Osteocyte (in vitro differentiated cells): ENCODE data around the gene CACNA1C. TPM values are rescaled to one million over a fixed set of nuclear protein-coding genes. Genes with fewer than 3 reads are reported as not detected.
"Not testable (repeated sequence)": the region's sequence is repeated elsewhere in the genome, so short reads cannot be mapped to it uniquely, and the experiment has no call there.

Experiments used
- DNase-seq: peaks from one replicate; pipeline ENCODE4 v3.0.0; 2021; ENCODE audit warnings: mixed read lengths; ENCODE audit not compliant: unreplicated experiment; ENCODE audit errors: extremely low spot score
- H3K27ac Mint-ChIP-seq: one replicate; pipeline ENCODE4 v1.8.0; 2021; ENCODE audit warnings: mild to moderate bottlenecking, mixed read lengths; ENCODE audit not compliant: unreplicated experiment
- H3K27me3 Mint-ChIP-seq: one replicate; pipeline ENCODE4 v1.8.0; 2021; ENCODE audit warnings: mixed read lengths; ENCODE audit not compliant: unreplicated experiment
- H3K36me3 Mint-ChIP-seq: one replicate; pipeline ENCODE4 v1.8.0; 2021; ENCODE audit warnings: mixed read lengths; ENCODE audit not compliant: unreplicated experiment
- H3K4me1 Mint-ChIP-seq: one replicate; pipeline ENCODE4 v1.8.0; 2021; ENCODE audit warnings: mixed read lengths; ENCODE audit not compliant: unreplicated experiment
- H3K4me3 Mint-ChIP-seq: one replicate; pipeline ENCODE4 v1.8.0; 2021; ENCODE audit warnings: mild to moderate bottlenecking, moderate library complexity, mixed read lengths; ENCODE audit not compliant: unreplicated experiment
- H3K9me3 Mint-ChIP-seq: one replicate; pipeline ENCODE4 v1.8.0; 2021; ENCODE audit warnings: mixed read lengths; ENCODE audit not compliant: unreplicated experiment
- CTCF ChIP-seq: fragments of 200-600 bp; sonication (generic); IDR thresholded peaks from 2 replicates; pipeline ENCODE4 v1.5.0; 2021; ENCODE audit warnings: antibody characterized with exemption, mild to moderate bottlenecking, moderate library complexity
- total RNA-seq: library from RNA; stranded (reverse); gene quantifications from 2 replicates; pipeline ENCODE4 v1.2.1, GENCODE V29; 2021

Gene CACNA1C
- total RNA-seq, 1 donor from 2014 or later, result 67.4 TPM

- Mint-ChIP-seq H3K4me3 (no peak overlapping the region), H3K27me3 (peaks cover 71% of the 10 kb centered on the region), H3K36me3 (no peaks in the 10 kb centered on the region), H3K4me1 (no peaks in the 10 kb centered on the region), H3K27ac (no peak overlapping the region), H3K9me3 (no peaks in the 10 kb centered on the region)
- DNase-seq, result peak; percentile 51
- TF ChIP-seq CTCF, result no peak
These were observed 682.6 kb downstream of the CACNA1C start for GRCh38 chr12:2735432-2735831.

GRCh38 chr12:2737656-2738241 is 685.0 kb downstream of the CACNA1C start:
- H3K27ac Mint-ChIP-seq, result no peak overlapping the region
- peaks cover 60% of the 10 kb centered on the region for H3K27me3 Mint-ChIP-seq
- no peak overlapping the region for H3K4me3 Mint-ChIP-seq
- peak; percentile 73 for DNase-seq
- no peaks in the 10 kb centered on the region for H3K4me1 Mint-ChIP-seq
- no peak for TF ChIP-seq CTCF
- H3K9me3 Mint-ChIP-seq, result no peaks in the 10 kb centered on the region
- no peaks in the 10 kb centered on the region for H3K36me3 Mint-ChIP-seq

- Mint-ChIP-seq H3K36me3 (no peaks in the 10 kb centered on the region), H3K4me3 (no peak overlapping the region), H3K4me1 (no peaks in the 10 kb centered on the region), H3K9me3 (no peaks in the 10 kb centered on the region), H3K27me3 (peaks cover 64% of the 10 kb centered on the region), H3K27ac (no peak overlapping the region)
- no peak for TF ChIP-seq CTCF
- DNase-seq, result peak; percentile 53
These were observed 686.3 kb downstream of the CACNA1C start for GRCh38 chr12:2739069-2739468.

GRCh38 chr12:2739832-2740641 is 687.2 kb downstream of the CACNA1C start:
- Mint-ChIP-seq H3K36me3 (no peaks in the 10 kb centered on the region), H3K4me3 (no peak overlapping the region), H3K27me3 (peaks cover 64% of the 10 kb centered on the region)

GRCh38 chr12:2742037-2742436 is 689.2 kb downstream of the CACNA1C start:
- H3K4me1 Mint-ChIP-seq, DNase-seq, H3K36me3 Mint-ChIP-seq, H3K27ac Mint-ChIP-seq, H3K4me3 Mint-ChIP-seq, H3K9me3 Mint-ChIP-seq: not testable (repeated sequence)
- peaks cover 58% of the 10 kb centered on the region for H3K27me3 Mint-ChIP-seq

More at GRCh38 chr12:2739832-2740641, 687.2 kb downstream of the CACNA1C start:
- DNase-seq, result no peak
- Mint-ChIP-seq H3K9me3 (no peaks in the 10 kb centered on the region), H3K4me1 (no peaks in the 10 kb centered on the region), H3K27ac (no peak overlapping the region)
- peak; percentile 76 for TF ChIP-seq CTCF
